HG02970 (cell line): Measurements from ENCODE around the gene CLTCL1.

Experiments
- ATAC-seq: cut with Tn5 transposase; IDR thresholded peaks from one replicate; pipeline ENCODE4 v1.9.1; 2021; ENCODE audit warnings: mild to moderate bottlenecking, moderate library complexity, moderate number of reproducible peaks; ENCODE audit not compliant: unreplicated experiment, low FRiP score

Gene CLTCL1

GRCh38 chr22:19137384-19138216 is 153.9 kb downstream of the CLTCL1 start:
- ATAC-seq = no peak

GRCh38 chr22:19136915-19137314 is 154.6 kb downstream of the CLTCL1 start:
- no peak for ATAC-seq

DNA sequence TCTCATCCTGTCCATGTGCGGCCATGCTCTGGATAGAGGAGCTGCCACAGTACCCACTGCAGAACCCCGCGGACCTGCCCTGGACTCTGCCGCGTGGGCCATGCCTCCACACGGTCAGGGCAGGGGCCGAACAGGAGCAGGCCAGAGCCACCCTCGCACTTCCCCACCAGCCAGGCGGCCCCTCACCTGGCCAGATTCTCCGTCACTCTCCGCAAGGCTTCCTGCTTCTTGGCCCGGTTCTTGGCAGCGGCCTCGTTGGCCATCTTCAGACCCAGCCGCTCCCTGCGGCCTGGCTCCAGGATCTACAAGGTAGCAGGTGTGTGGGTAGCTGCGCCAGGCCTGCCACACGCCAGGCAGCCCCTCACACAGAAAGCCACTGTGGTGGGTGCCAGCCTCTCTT is 156.6 kb downstream of the CLTCL1 start:
- no peak for ATAC-seq

- ATAC-seq = no peak
Measured at GRCh38 chr22:19134176-19134831, 157.2 kb downstream of the CLTCL1 start.

- ATAC-seq = no peak
Measured at GRCh38 chr22:19133561-19133960, 158.0 kb downstream of the CLTCL1 start.

GRCh38 chr22:19132693-19133400 is 158.7 kb downstream of the CLTCL1 start:
- ATAC-seq = no peak

GRCh38 chr22:19132153-19132552 is 159.4 kb downstream of the CLTCL1 start:
- no peak for ATAC-seq

DNA sequence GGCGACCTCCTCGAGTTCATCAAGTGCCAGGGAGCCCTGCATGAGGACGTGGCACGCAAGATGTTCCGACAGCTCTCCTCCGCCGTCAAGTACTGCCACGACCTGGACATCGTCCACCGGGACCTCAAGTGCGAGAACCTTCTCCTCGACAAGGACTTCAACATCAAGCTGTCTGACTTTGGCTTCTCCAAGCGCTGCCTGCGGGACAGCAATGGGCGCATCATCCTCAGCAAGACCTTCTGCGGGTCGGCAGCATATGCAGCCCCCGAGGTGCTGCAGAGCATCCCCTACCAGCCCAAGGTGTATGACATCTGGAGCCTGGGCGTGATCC is 159.9 kb downstream of the CLTCL1 start:
- no peak for ATAC-seq

DNA sequence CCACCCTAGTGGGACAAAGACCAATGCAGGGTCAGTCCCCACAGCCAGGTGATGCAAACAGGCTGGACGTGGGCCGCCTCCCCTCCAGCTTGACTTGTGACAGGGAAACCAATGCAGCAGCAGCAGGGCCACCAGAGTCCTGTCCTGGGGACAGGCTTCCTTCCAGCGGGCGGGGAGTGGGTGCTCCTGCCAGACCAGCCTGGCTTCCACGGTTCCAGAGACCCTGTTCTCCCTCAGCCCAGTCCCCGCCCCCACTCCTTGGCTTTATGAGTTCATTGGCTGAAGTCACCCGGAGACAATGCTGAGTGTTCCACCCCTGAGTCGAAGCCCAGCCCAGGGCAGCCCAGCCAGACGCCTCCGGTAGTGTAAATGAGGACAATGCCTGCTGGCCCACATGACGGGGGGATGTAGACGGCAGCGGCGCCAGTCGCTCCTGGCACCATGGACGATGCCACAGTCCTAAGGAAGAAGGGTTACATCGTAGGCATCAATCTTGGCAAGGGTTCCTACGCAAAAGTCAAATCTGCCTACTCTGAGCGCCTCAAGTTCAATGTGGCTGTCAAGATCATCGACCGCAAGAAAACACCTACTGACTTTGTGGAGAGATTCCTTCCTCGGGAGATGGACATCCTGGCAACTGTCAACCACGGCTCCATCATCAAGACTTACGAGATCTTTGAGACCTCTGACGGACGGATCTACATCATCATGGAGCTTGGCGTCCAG is 160.4 kb downstream of the CLTCL1 start, which contains the start of gene TSSK2:
Gene TSSK2, plus strand, starts transcription at position 350 of the 726 bp plus-strand sequence. Its CDS starts 92 bp downstream, at position 442.
- no peak for ATAC-seq

DNA sequence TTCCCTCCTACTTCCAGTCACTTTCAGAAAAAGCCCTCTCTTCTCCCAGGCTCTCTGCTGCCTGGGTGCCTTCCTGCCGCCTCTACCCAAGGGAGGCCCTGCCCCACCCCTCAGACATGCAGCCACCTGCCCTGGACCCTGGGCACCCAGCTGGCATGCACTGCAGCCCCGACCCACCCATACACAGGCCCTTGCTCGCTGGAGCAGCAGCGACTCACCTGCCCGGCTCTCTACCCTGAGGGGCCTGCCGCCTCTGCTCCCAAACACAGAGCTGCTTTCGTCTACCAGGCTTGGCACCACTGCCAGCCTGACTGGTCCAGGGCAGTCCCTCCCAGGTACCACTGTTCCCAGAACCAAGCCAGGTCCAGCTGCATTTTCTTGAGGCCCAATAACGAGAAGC is 161.6 kb downstream of the CLTCL1 start:
- no peak for ATAC-seq
